Stomach smooth muscle (tissue), 2 donors: ENCODE data around the gene SHB.

ENCODE experiments used
- H3K27ac ChIP-seq: one replicate; pipeline ENCODE4 v1.7.0; 2013; ENCODE audit warnings: mild to moderate bottlenecking, low read length, inconsistent platforms
- H3K27me3 ChIP-seq, 2 donors: one replicate each; pipeline ENCODE4 v1.7.0; 2013; ENCODE audit warnings: low read length in 2 of 2; ENCODE audit not compliant: insufficient read depth in 2 of 2, control insufficient read depth in 1 of 2
- H3K36me3 ChIP-seq, 2 donors: one replicate each; pipeline ENCODE4 v1.7.0; 2013; ENCODE audit warnings: low read length in 2 of 2; ENCODE audit not compliant: control insufficient read depth in 2 of 2, insufficient read depth in 2 of 2
- H3K4me1 ChIP-seq: one replicate; pipeline ENCODE4 v1.7.0; 2013; ENCODE audit warnings: low read length; ENCODE audit not compliant: control insufficient read depth, insufficient read depth
- H3K4me3 ChIP-seq, 2 donors: one replicate each; pipeline ENCODE4 v1.7.0; 2013; ENCODE audit warnings: low read length in 2 of 2
- H3K9ac ChIP-seq, 2 donors: one replicate each; pipeline ENCODE4 v1.7.0; 2013; ENCODE audit warnings: low read length in 2 of 2, mild to moderate bottlenecking in 1 of 2
- H3K9me3 ChIP-seq, 2 donors: one replicate each; pipeline ENCODE4 v1.7.0; 2013; ENCODE audit warnings: low read length in 2 of 2; ENCODE audit not compliant: control insufficient read depth in 2 of 2
- donor health status: healthy.
- donor health status: Pancreatic carcinoma.

The SHB gene

GRCh38 chr9:38068701-38069628, at the start of gene SHB:
SHB (minus strand) TSS chr9:38069227; CDS start chr9:38068645, 582 bp downstream.
- Histone ChIP-seq H3K36me3 (no peaks in the 10 kb centered on the region), H3K4me3 (peak within 1 kb of the TSS; percentile 87 to 91), H3K4me1 (peaks cover 47% of the 10 kb centered on the region), H3K9me3 (no peaks in the 10 kb centered on the region), H3K27me3 (no peaks in the 10 kb centered on the region), H3K27ac (peak within 1 kb of the TSS; percentile 86), H3K9ac (peak within 1 kb of the TSS; percentile 83 to 86)

GRCh38 chr9:38117651-38118050, 48.6 kb upstream of the SHB start:
- no peaks in the 10 kb centered on the region for H3K9me3 ChIP-seq
- H3K4me3 ChIP-seq, result no peak overlapping the region
- H3K27me3 ChIP-seq, result peaks cover 0 to 2% of the 10 kb centered on the region in 2 donors
- H3K36me3 ChIP-seq, result no peaks in the 10 kb centered on the region
- no peak overlapping the region for H3K27ac ChIP-seq
- H3K4me1 ChIP-seq, result no peaks in the 10 kb centered on the region
- H3K9ac ChIP-seq, result no peak overlapping the region

GRCh38 chr9:38114905-38115304, 45.9 kb upstream of the SHB start:
- Histone ChIP-seq H3K4me1 (no peaks in the 10 kb centered on the region), H3K9me3 (no peaks in the 10 kb centered on the region), H3K36me3 (no peaks in the 10 kb centered on the region), H3K27ac (no peak overlapping the region), H3K27me3 (no peaks in the 10 kb centered on the region), H3K9ac (no peak overlapping the region), H3K4me3 (no peak overlapping the region)

- H3K27ac ChIP-seq, result no peak overlapping the region
- H3K27me3 ChIP-seq, result no peaks in the 10 kb centered on the region
- no peaks in the 10 kb centered on the region for H3K4me1 ChIP-seq
- no peak overlapping the region for H3K9ac ChIP-seq
- no peak overlapping the region for H3K4me3 ChIP-seq
- H3K36me3 ChIP-seq, result no peaks in the 10 kb centered on the region
- no peaks in the 10 kb centered on the region for H3K9me3 ChIP-seq
These were observed 43.4 kb upstream of the SHB start for GRCh38 chr9:38112456-38112855.

- Histone ChIP-seq H3K9ac (no peak overlapping the region), H3K36me3 (no peaks in the 10 kb centered on the region), H3K4me3 (no peak overlapping the region), H3K27ac (no peak overlapping the region), H3K9me3 (no peaks in the 10 kb centered on the region), H3K27me3 (no peaks in the 10 kb centered on the region), H3K4me1 (no peaks in the 10 kb centered on the region)
These were observed 43.0 kb upstream of the SHB start for GRCh38 chr9:38112049-38112448.

GRCh38 chr9:38110476-38110875, 41.4 kb upstream of the SHB start:
- no peak overlapping the region for H3K4me3 ChIP-seq
- no peak overlapping the region for H3K27ac ChIP-seq
- no peaks in the 10 kb centered on the region for H3K36me3 ChIP-seq
- H3K4me1 ChIP-seq, result no peaks in the 10 kb centered on the region
- H3K9me3 ChIP-seq, result no peaks in the 10 kb centered on the region
- no peak overlapping the region for H3K9ac ChIP-seq
- peaks cover 0 to 3% of the 10 kb centered on the region in 2 donors for H3K27me3 ChIP-seq

GRCh38 chr9:38109601-38110000, 40.6 kb upstream of the SHB start:
- H3K9me3 ChIP-seq, result no peaks in the 10 kb centered on the region

GRCh38 chr9:38108326-38108725, 39.3 kb upstream of the SHB start:
- no peaks in the 10 kb centered on the region for H3K4me1 ChIP-seq
- peaks cover 0 to 4% of the 10 kb centered on the region in 2 donors for H3K27me3 ChIP-seq
- no peak overlapping the region for H3K4me3 ChIP-seq
- H3K9ac ChIP-seq, result no peak overlapping the region
- H3K27ac ChIP-seq, result no peak overlapping the region
- H3K9me3 ChIP-seq, result no peaks in the 10 kb centered on the region
- no peaks in the 10 kb centered on the region for H3K36me3 ChIP-seq

More at GRCh38 chr9:38109601-38110000, 40.6 kb upstream of the SHB start:
- no peak overlapping the region for H3K4me3 ChIP-seq
- H3K27ac ChIP-seq, result no peak overlapping the region
- H3K27me3 ChIP-seq, result peaks cover 0 to 4% of the 10 kb centered on the region in 2 donors
- no peaks in the 10 kb centered on the region for H3K4me1 ChIP-seq
- H3K36me3 ChIP-seq, result no peaks in the 10 kb centered on the region
- no peak overlapping the region for H3K9ac ChIP-seq

- H3K27ac ChIP-seq, result no peak overlapping the region
- no peaks in the 10 kb centered on the region for H3K4me1 ChIP-seq
- H3K36me3 ChIP-seq, result no peaks in the 10 kb centered on the region
- H3K9me3 ChIP-seq, result no peaks in the 10 kb centered on the region
- H3K9ac ChIP-seq, result no peak overlapping the region
- H3K27me3 ChIP-seq, result peaks cover 0 to 4% of the 10 kb centered on the region in 2 donors
- no peak overlapping the region for H3K4me3 ChIP-seq
These were observed 38.8 kb upstream of the SHB start for GRCh38 chr9:38107811-38108304.

GRCh38 chr9:38107405-38107804, 38.4 kb upstream of the SHB start:
- Histone ChIP-seq H3K36me3 (no peaks in the 10 kb centered on the region), H3K27me3 (peaks cover 0 to 4% of the 10 kb centered on the region in 2 donors), H3K9ac (no peak overlapping the region), H3K27ac (no peak overlapping the region), H3K4me3 (no peak overlapping the region), H3K4me1 (no peaks in the 10 kb centered on the region), H3K9me3 (no peaks in the 10 kb centered on the region)

- no peak overlapping the region for H3K27ac ChIP-seq
- H3K9ac ChIP-seq, result no peak overlapping the region
- H3K4me3 ChIP-seq, result no peak overlapping the region
- H3K36me3 ChIP-seq, result no peaks in the 10 kb centered on the region
- no peaks in the 10 kb centered on the region for H3K9me3 ChIP-seq
- H3K27me3 ChIP-seq, result peaks cover 0 to 4% of the 10 kb centered on the region in 2 donors
- H3K4me1 ChIP-seq, result no peaks in the 10 kb centered on the region
These were observed 37.5 kb upstream of the SHB start for GRCh38 chr9:38106488-38106887.
